ENCODE results near the gene GRIN3B.
A peak's percentile ranks its signal among the peaks of the same experiment; 100 is the strongest.

GRIN3B gene

DNA sequence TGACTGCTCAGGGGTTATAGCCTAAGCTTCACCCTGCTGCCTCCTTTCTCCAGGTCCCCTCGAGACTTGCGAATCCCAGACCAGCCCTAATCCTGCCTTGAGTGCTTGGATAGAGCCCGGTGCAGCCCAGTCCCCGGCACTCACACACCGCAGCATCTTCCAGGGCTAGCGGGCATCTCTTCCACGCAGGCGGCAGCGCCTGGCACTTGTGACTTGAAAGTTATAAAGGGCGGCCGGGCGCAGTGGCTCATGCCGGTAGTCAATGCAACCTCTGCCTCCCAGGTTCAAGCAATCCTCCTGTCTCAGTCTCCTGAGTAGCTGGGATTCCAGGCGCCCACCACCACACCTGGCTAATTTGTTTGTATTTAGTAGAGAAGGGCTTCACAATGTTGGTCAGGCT is 14.1 kb upstream of the GRIN3B start:
- 90% methylated on average over 14 of the region's 14 CpGs for WGBS
- Histone ChIP-seq H3K27ac (ENCODE audit: low read depth, low read length) (no peak overlapping the region), H3K9me3 (ENCODE audit: insufficient read depth, low read depth, low read length) (no peaks in the 10 kb centered on the region), H3K36me3 (ENCODE audit: insufficient read depth, low read length) (peaks cover 44% of the 10 kb centered on the region), H3K27me3 (ENCODE audit: insufficient read depth, low read length) (no peaks in the 10 kb centered on the region), H3K4me3 (ENCODE audit: low read length) (no peak overlapping the region), H3K9ac (ENCODE audit: low read depth, low read length) (no peak overlapping the region), H3K4me1 (ENCODE audit: insufficient read depth, low read length) (peaks cover 5% of the 10 kb centered on the region)

DNA sequence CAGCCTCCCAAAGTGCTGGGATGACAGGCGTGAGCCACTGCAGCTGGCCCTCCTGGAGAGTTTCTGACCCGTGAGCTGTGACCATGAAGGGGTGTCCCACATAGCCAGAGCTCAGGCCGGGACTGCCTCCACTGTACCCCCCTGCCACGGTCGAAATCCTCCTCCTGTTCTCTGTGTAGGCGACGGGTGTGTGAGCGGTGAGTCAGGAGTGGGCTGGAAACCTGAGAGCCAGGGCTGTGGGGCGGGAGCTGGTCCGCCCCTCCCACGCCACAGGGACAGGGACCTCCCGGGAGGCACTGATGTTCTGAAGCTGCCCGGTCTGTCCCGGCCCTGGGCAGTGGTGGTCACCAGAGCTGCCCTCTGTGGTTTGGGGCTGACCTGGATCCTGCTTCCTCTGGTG is 12.1 kb upstream of the GRIN3B start:
- no peak overlapping the region for H3K9ac ChIP-seq (ENCODE audit: low read depth, low read length)
- no peak overlapping the region for H3K27ac ChIP-seq (ENCODE audit: low read depth, low read length)
- 75% methylated on average over 14 of the region's 14 CpGs for WGBS
- H3K4me3 ChIP-seq (ENCODE audit: low read length) = no peak overlapping the region
- H3K36me3 ChIP-seq (ENCODE audit: insufficient read depth, low read length) = peaks cover 54% of the 10 kb centered on the region
- no peaks in the 10 kb centered on the region for H3K9me3 ChIP-seq (ENCODE audit: insufficient read depth, low read depth, low read length)
- peaks cover 2% of the 10 kb centered on the region for H3K4me1 ChIP-seq (ENCODE audit: insufficient read depth, low read length)
- no peaks in the 10 kb centered on the region for H3K27me3 ChIP-seq (ENCODE audit: insufficient read depth, low read length)

DNA sequence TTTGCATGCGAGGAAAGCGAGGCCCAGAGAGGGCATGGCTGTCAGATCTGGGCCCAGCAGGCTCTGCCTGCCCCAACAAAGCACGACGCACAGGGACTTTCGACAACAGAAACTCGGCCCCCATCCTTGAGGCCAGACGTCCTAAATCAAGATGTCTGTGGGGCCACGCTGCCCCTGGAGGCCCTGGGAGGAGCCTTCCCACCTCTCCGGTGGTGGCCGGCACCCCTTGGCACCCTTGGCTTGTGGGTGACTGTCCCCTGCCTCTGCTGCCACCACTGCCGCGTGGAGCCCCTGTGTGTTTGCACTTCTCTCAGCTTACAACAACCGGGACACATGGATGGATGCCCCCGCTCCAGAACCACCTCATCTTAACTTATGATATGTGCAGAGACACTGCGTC is 11.7 kb upstream of the GRIN3B start:
- Histone ChIP-seq H3K4me3 (ENCODE audit: low read length) (no peak overlapping the region), H3K4me1 (ENCODE audit: insufficient read depth, low read length) (peaks cover 2% of the 10 kb centered on the region), H3K9ac (ENCODE audit: low read depth, low read length) (no peak overlapping the region), H3K36me3 (ENCODE audit: insufficient read depth, low read length) (peaks cover 59% of the 10 kb centered on the region), H3K27me3 (ENCODE audit: insufficient read depth, low read length) (no peaks in the 10 kb centered on the region), H3K9me3 (ENCODE audit: insufficient read depth, low read depth, low read length) (no peaks in the 10 kb centered on the region), H3K27ac (ENCODE audit: low read depth, low read length) (no peak overlapping the region)
- 88% methylated on average over 15 of the region's 15 CpGs for WGBS

DNA sequence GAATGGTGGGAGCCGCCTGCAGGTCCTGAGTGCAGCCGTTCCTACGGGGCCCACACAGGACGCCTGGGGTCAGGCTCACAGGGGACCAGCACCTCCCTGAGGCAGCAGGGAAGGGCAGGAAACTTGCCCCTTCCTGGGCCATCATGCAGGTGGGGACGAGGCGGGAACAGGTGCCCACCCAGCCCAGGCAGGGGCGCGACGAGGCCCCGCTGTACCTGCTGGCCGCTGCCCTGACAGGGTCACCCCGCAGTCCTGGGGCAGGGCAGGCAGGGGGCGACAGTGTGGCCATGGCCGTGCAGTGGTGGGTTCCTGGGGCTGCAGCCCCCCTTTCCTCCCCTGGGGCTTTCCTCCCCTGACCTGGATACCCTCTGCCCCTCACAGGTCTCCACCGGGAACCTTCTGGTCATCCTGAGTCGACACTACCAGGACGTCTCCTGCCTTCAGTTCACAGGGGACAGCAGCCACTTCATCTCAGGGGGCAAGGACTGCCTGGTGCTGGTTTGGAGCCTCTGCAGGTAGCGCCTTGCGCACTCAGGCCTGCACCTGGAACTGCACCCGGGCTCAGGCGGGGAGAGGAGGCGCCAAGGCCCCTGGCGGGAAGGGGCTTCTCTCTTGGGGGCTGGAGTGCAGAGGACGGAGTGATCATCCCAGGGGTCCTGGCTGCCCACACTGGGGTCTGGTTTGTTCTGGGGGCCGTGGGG is 10.7 kb upstream of the GRIN3B start:
- no peak overlapping the region for H3K4me3 ChIP-seq (ENCODE audit: low read length)
- H3K9ac ChIP-seq (ENCODE audit: low read depth, low read length) = no peak overlapping the region
- peaks cover 2% of the 10 kb centered on the region for H3K4me1 ChIP-seq (ENCODE audit: insufficient read depth, low read length)
- no peak overlapping the region for H3K27ac ChIP-seq (ENCODE audit: low read depth, low read length)
- no peaks in the 10 kb centered on the region for H3K9me3 ChIP-seq (ENCODE audit: insufficient read depth, low read depth, low read length)
- peaks cover 65% of the 10 kb centered on the region for H3K36me3 ChIP-seq (ENCODE audit: insufficient read depth, low read length)
- no peaks in the 10 kb centered on the region for H3K27me3 ChIP-seq (ENCODE audit: insufficient read depth, low read length)
- WGBS = 91% methylated on average over 25 of the region's 25 CpGs

DNA sequence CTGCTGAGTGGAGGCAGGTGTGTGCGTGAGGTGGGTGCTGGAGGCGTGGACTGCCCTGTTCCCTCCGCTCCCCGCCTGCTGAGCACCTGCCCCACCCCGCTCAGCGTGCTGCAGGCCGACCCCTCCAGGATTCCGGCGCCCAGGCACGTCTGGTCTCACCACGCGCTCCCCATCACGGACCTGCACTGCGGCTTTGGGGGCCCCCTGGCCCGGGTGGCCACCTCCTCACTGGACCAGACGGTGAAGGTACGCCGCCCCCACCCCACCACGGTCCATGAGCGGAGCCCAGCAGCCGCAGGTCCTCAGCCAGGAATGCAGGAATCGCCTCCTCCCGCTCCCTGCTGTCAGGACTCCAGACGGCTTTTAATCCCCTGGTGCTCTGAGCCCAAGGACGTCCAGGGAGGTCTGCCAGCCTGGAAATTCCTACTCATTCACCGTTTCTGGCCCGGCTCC is 10.1 kb upstream of the GRIN3B start:
- Histone ChIP-seq H3K36me3 (ENCODE audit: insufficient read depth, low read length) (peaks cover 65% of the 10 kb centered on the region), H3K9ac (ENCODE audit: low read depth, low read length) (no peak overlapping the region), H3K27me3 (ENCODE audit: insufficient read depth, low read length) (no peaks in the 10 kb centered on the region), H3K4me3 (ENCODE audit: low read length) (no peak overlapping the region), H3K9me3 (ENCODE audit: insufficient read depth, low read depth, low read length) (no peaks in the 10 kb centered on the region), H3K4me1 (ENCODE audit: insufficient read depth, low read length) (no peaks in the 10 kb centered on the region; the same call in 1 of the 2 replicates), H3K27ac (ENCODE audit: low read depth, low read length) (no peak overlapping the region; the same call in 1 of the 2 replicates)
- WGBS = 77% methylated on average over 27 of the region's 27 CpGs

DNA sequence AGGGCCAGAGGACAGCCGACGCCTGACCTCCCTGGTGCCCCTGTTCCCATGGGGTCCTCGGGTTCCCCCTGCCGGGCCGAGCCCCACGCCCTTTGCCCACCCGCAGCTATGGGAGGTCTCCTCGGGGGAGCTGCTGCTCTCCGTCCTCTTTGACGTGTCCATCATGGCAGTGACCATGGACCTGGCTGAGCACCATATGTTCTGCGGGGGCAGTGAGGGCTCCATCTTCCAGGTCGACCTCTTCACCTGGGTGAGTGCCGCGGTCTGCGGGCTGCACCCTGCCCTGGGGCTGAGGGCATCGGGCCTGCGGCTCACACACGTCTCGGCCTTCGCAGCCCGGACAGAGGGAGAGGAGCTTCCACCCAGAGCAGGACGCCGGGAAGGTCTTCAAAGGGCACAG is 9.5 kb upstream of the GRIN3B start:
- WGBS = 91% methylated on average over 23 of the region's 23 CpGs
- no peaks in the 10 kb centered on the region for H3K9me3 ChIP-seq (ENCODE audit: insufficient read depth, low read depth, low read length)
- no peaks in the 10 kb centered on the region; the same call in 1 of the 2 replicates for H3K4me1 ChIP-seq (ENCODE audit: insufficient read depth, low read length)
- no peak overlapping the region for H3K4me3 ChIP-seq (ENCODE audit: low read length)
- no peaks in the 10 kb centered on the region for H3K27me3 ChIP-seq (ENCODE audit: insufficient read depth, low read length)
- peaks cover 61% of the 10 kb centered on the region for H3K36me3 ChIP-seq (ENCODE audit: insufficient read depth, low read length)
- no peak overlapping the region for H3K9ac ChIP-seq (ENCODE audit: low read depth, low read length)
- peak overlapping the region; percentile 30; the same call in 1 of the 2 replicates for H3K27ac ChIP-seq (ENCODE audit: low read depth, low read length)

DNA sequence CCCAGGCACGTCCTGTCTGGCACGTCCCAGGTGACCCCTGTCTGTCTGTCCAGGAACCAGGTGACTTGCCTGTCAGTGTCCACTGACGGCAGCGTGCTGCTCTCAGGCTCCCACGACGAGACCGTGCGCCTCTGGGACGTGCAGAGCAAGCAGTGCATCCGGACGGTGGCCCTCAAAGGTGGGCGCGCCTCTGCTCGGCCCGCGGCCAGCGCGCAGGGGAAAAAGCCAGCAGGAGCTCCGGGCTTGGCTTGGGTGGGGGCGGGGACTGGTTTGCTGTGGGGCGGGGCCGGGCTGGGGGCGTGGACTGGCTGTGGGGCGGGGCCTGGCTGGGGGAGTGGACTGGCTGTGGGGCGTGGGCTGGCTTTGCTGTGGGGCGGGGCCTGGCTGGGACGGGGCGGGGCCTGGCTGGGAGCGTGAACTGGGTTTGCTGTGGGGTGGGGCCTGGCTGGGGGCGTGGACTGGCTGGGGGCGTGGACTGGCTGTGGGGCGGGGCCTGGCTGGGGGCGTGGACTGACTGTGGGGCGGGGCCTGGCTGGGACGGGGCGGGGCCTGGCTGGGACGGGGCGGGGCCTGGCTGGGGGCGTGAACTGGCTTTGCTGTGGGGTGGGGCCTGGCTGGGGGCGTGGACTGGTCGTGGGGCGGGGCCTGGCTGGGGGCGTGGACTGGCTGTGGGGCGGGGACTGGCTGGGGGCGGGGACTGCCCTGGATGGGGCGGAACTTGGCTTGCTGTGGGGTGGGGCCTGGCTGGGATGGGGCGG is 8.9 kb upstream of the GRIN3B start:
- 86% methylated on average over 35 of the region's 47 CpGs for WGBS
- H3K9ac ChIP-seq (ENCODE audit: low read depth, low read length) = no peak overlapping the region

DNA sequence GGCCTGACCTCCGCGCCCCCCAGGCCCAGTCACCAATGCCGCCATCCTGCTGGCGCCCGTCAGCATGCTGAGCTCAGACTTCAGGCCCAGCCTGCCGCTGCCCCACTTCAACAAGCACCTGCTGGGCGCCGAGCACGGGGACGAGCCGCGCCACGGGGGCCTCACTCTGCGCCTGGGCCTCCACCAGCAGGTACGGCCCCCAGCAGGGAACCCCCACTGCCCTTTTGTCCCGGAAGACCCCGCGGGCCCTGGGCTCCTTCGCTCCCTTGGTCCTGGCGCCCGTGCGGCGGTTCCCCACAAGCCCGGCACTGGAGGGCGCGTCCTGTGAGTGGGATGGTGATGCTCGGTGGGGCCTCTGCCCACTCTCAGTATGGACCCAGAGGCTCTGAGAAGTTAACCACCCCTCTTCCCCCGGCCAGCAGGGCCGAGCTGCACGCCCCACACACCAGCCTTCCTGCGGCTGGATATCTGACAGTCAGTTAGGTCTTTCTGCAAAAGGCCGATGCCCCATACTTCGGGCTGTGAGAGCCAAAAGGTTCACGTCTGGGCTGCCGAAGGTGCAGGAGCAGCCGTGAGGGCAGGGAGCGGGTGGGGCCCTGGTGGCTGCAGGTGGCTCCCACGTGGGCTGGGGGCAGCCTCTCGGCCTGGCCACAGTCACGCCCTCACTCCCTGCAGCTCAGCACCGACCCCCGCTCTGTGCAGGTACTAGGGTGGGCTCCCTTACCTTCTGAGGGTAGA is 8.1 kb upstream of the GRIN3B start:
- no peak overlapping the region for H3K9ac ChIP-seq (ENCODE audit: low read depth, low read length)
- H3K27ac ChIP-seq (ENCODE audit: low read depth, low read length) = no peak overlapping the region
- no peaks in the 10 kb centered on the region; the same call in 1 of the 2 replicates for H3K27me3 ChIP-seq (ENCODE audit: insufficient read depth, low read length)
- no peak overlapping the region for H3K4me3 ChIP-seq (ENCODE audit: low read length)
- no peaks in the 10 kb centered on the region; the same call in 1 of the 2 replicates for H3K4me1 ChIP-seq (ENCODE audit: insufficient read depth, low read length)
- WGBS = 92% methylated on average over 42 of the region's 42 CpGs
- peaks cover 47% of the 10 kb centered on the region for H3K36me3 ChIP-seq (ENCODE audit: insufficient read depth, low read length)
- H3K9me3 ChIP-seq (ENCODE audit: insufficient read depth, low read depth, low read length) = no peaks in the 10 kb centered on the region

More for the DNA sequence above, 8.9 kb upstream of the GRIN3B start:
- Histone ChIP-seq H3K36me3 (ENCODE audit: insufficient read depth, low read length) (peaks cover 55% of the 10 kb centered on the region), H3K4me1 (ENCODE audit: insufficient read depth, low read length) (no peaks in the 10 kb centered on the region; the same call in 1 of the 2 replicates), H3K27me3 (ENCODE audit: insufficient read depth, low read length) (no peaks in the 10 kb centered on the region; the same call in 1 of the 2 replicates), H3K27ac (ENCODE audit: low read depth, low read length) (peak overlapping the region; percentile 30; the same call in 1 of the 2 replicates), H3K4me3 (ENCODE audit: low read length) (no peak overlapping the region), H3K9me3 (ENCODE audit: insufficient read depth, low read depth, low read length) (no peaks in the 10 kb centered on the region)

DNA sequence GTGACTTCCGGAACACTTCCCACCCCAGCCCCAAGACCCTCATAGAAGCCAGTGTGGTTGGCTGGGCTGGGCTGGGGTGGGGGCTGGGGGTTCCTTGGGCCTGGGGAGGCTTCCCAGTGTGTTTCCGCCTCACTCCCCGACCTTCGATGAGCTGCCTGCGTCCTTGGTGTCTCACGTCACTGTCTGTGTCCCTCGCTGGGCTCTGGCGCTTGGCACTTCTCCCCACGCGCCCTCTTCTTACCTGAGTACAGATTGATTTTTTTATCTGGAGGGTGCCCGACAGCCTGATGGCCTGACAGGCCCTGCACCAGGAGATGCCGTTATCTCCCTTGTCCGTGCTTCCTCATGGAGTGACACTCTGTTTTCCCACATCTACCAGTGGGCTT is 7.6 kb upstream of the GRIN3B start:
- Histone ChIP-seq H3K36me3 (ENCODE audit: insufficient read depth, low read length) (peaks cover 43% of the 10 kb centered on the region), H3K4me1 (ENCODE audit: insufficient read depth, low read length) (no peaks in the 10 kb centered on the region; the same call in 1 of the 2 replicates), H3K27ac (ENCODE audit: low read depth, low read length) (no peak overlapping the region), H3K9ac (ENCODE audit: low read depth, low read length) (no peak overlapping the region), H3K4me3 (ENCODE audit: low read length) (no peak overlapping the region), H3K27me3 (ENCODE audit: insufficient read depth, low read length) (peaks cover 1% of the 10 kb centered on the region; the same call in 1 of the 2 replicates), H3K9me3 (ENCODE audit: insufficient read depth, low read depth, low read length) (no peaks in the 10 kb centered on the region)
- 97% methylated on average over 12 of the region's 13 CpGs for WGBS

DNA sequence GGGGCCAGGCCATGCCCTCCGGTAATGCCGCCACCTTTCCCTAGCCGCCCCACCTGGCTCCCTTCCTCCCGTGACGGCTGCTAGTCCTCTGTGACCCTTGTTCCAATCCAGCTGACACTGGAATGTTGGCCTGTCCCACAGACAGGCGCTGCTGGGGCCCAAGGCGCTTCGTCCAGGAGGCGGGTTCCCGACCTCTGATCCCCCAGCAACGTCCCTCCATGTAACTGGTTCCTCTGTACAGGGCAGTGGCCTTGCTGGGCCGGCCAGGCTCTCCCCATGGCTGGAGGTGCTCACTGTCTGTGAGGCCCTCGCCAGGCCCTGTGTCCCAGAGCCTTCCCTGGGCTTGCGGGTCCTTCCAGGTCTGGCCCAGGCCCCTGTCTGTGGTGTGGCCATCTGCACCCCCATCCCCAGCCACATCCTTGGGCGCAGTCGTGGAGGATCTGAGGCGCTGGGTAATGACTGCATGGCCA is 6.8 kb upstream of the GRIN3B start:
- H3K4me1 ChIP-seq (ENCODE audit: insufficient read depth, low read length) = no peaks in the 10 kb centered on the region; the same call in 1 of the 2 replicates
- H3K9me3 ChIP-seq (ENCODE audit: insufficient read depth, low read depth, low read length) = no peaks in the 10 kb centered on the region
- H3K9ac ChIP-seq (ENCODE audit: low read depth, low read length) = no peak overlapping the region
- 95% methylated on average over 17 of the region's 17 CpGs for WGBS
- no peak overlapping the region for H3K27ac ChIP-seq (ENCODE audit: low read depth, low read length)
- peaks cover 9% of the 10 kb centered on the region for H3K27me3 ChIP-seq (ENCODE audit: insufficient read depth, low read length)
- no peak overlapping the region for H3K4me3 ChIP-seq (ENCODE audit: low read length)
- peaks cover 38% of the 10 kb centered on the region for H3K36me3 ChIP-seq (ENCODE audit: insufficient read depth, low read length)

All from HUES64 (cell line).